Osteocyte (in vitro differentiated cells): Measurements from ENCODE around the gene MAB21L2. TPM values are rescaled to one million over a fixed set of nuclear protein-coding genes. Genes with fewer than 3 reads are reported as not detected.

Source experiments
- DNase-seq: peaks from one replicate; pipeline ENCODE4 v3.0.0; 2021; ENCODE audit warnings: mixed read lengths; ENCODE audit not compliant: unreplicated experiment; ENCODE audit errors: extremely low spot score
- H3K27ac Mint-ChIP-seq: one replicate; pipeline ENCODE4 v1.8.0; 2021; ENCODE audit warnings: mild to moderate bottlenecking, mixed read lengths; ENCODE audit not compliant: unreplicated experiment
- H3K27me3 Mint-ChIP-seq: one replicate; pipeline ENCODE4 v1.8.0; 2021; ENCODE audit warnings: mixed read lengths; ENCODE audit not compliant: unreplicated experiment
- H3K36me3 Mint-ChIP-seq: one replicate; pipeline ENCODE4 v1.8.0; 2021; ENCODE audit warnings: mixed read lengths; ENCODE audit not compliant: unreplicated experiment
- H3K4me1 Mint-ChIP-seq: one replicate; pipeline ENCODE4 v1.8.0; 2021; ENCODE audit warnings: mixed read lengths; ENCODE audit not compliant: unreplicated experiment
- H3K4me3 Mint-ChIP-seq: one replicate; pipeline ENCODE4 v1.8.0; 2021; ENCODE audit warnings: mild to moderate bottlenecking, moderate library complexity, mixed read lengths; ENCODE audit not compliant: unreplicated experiment
- H3K9me3 Mint-ChIP-seq: one replicate; pipeline ENCODE4 v1.8.0; 2021; ENCODE audit warnings: mixed read lengths; ENCODE audit not compliant: unreplicated experiment
- CTCF ChIP-seq: fragments of 200-600 bp; sonication (generic); IDR thresholded peaks from 2 replicates; pipeline ENCODE4 v1.5.0; 2021; ENCODE audit warnings: antibody characterized with exemption, mild to moderate bottlenecking, moderate library complexity
- total RNA-seq: library from RNA; stranded (reverse); gene quantifications from 2 replicates; pipeline ENCODE4 v1.2.1, GENCODE V29; 2021

Gene MAB21L2
- total RNA-seq, 1 donor from 2014 or later, result 72.1 TPM

- no peak for DNase-seq
- Mint-ChIP-seq H3K27ac (peak overlapping the region; percentile 73), H3K36me3 (no peaks in the 10 kb centered on the region), H3K27me3 (no peaks in the 10 kb centered on the region), H3K4me3 (no peak overlapping the region), H3K9me3 (no peaks in the 10 kb centered on the region), H3K4me1 (peaks cover 47% of the 10 kb centered on the region)
- TF ChIP-seq CTCF, result no peak
These were observed 7.3 kb upstream of the MAB21L2 start for GRCh38 chr4:150574678-150575077.

GRCh38 chr4:150577796-150578195 lies 4.2 kb upstream of the MAB21L2 start:
- Mint-ChIP-seq H3K9me3 (no peaks in the 10 kb centered on the region), H3K36me3 (no peaks in the 10 kb centered on the region), H3K4me3 (peak overlapping the region; percentile 61), H3K27ac (peak overlapping the region; percentile 92), H3K27me3 (no peaks in the 10 kb centered on the region), H3K4me1 (peaks cover 58% of the 10 kb centered on the region)
- TF ChIP-seq CTCF, result no peak
- DNase-seq, result no peak

GRCh38 chr4:150578745-150579501 lies 3.0 kb upstream of the MAB21L2 start:
- no peak for DNase-seq
- Mint-ChIP-seq H3K27me3 (no peaks in the 10 kb centered on the region), H3K4me1 (peaks cover 48% of the 10 kb centered on the region)

GRCh38 chr4:150579551-150580234 lies 2.3 kb upstream of the MAB21L2 start:
- H3K36me3 Mint-ChIP-seq, result peaks cover 9% of the 10 kb centered on the region
- H3K4me1 Mint-ChIP-seq, result peaks cover 45% of the 10 kb centered on the region
- H3K9me3 Mint-ChIP-seq, result no peaks in the 10 kb centered on the region
- peak overlapping the region; percentile 99 for H3K4me3 Mint-ChIP-seq
- no peak for TF ChIP-seq CTCF
- H3K27ac Mint-ChIP-seq, result peak overlapping the region; percentile 98
- no peaks in the 10 kb centered on the region for H3K27me3 Mint-ChIP-seq
- peak; percentile 86 for DNase-seq

More at GRCh38 chr4:150578745-150579501, 3.0 kb upstream of the MAB21L2 start:
- Mint-ChIP-seq H3K36me3 (peaks cover 8% of the 10 kb centered on the region), H3K9me3 (no peaks in the 10 kb centered on the region), H3K27ac (peak overlapping the region; percentile 98), H3K4me3 (peak overlapping the region; percentile 99)
- no peak for TF ChIP-seq CTCF

- peak overlapping the region; percentile 99 for H3K4me3 Mint-ChIP-seq
- peaks cover 39% of the 10 kb centered on the region for H3K4me1 Mint-ChIP-seq
- peak overlapping the region; percentile 98 for H3K27ac Mint-ChIP-seq
- TF ChIP-seq CTCF, result no peak
- no peak for DNase-seq
- H3K36me3 Mint-ChIP-seq, result peaks cover 12% of the 10 kb centered on the region
- no peaks in the 10 kb centered on the region for H3K27me3 Mint-ChIP-seq
- no peaks in the 10 kb centered on the region for H3K9me3 Mint-ChIP-seq
These were observed 1.6 kb upstream of the MAB21L2 start for GRCh38 chr4:150580306-150580705.
